22Rv1 (cell line): Measurements from ENCODE around the gene ARPC5.
"Not testable (repeated sequence)": the region's sequence is repeated elsewhere in the genome, so short reads cannot be mapped to it uniquely, and the experiment has no call there.

Source experiments
- CTCF ChIP-seq: fragments of 450-650 bp; IDR thresholded peaks from 2 replicates; pipeline ENCODE4 v1.5.1; 2017; ENCODE audit warnings: mild to moderate bottlenecking
- ZFX ChIP-seq: fragments of 450-650 bp; IDR thresholded peaks from 2 replicates; pipeline ENCODE4 v1.6.1; 2017; ENCODE audit warnings: antibody characterized with exemption, borderline replicate concordance

- not testable (repeated sequence) for TF ChIP-seq CTCF, ZFX
These were observed 17.4 kb downstream of the ARPC5 start for GRCh38 chr1:183618202-183618601.
